Measurements from ENCODE around the gene GRIK4.

Gene GRIK4

DNA sequence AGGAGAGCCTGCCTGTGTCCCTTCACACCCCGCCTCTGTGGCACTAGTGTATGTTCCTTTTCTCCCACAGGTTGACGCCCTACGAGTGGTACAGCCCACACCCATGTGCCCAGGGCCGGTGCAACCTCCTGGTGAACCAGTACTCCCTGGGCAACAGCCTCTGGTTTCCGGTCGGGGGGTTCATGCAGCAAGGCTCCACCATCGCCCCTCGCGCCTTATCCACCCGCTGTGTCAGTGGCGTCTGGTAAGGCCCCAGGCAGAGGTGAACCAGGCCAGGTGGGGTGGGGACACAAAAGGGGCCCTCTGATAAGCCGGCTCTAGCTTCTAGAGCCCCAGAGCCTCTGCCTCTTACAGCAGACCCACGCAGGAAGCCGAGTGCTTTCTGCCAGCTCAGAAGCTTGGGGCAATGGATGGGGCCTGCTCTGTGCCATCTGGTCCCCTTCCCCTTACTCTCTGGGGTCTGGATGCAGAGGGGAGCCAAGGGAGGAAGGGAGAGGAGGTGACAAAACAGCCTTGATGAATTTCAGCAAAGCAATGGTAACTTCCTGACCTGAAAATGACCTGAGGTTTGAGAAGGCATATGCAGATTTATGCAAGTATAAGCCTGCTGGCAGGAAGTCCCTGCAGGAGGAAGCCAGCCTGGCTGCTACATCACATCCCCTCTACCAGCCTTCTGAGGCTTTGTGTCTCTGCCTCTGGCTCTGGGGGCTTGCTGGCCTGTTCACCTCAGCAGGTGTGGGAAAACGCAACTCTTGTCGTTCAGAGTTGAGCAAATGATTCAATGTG lies 445.4 kb downstream of the GRIK4 start:
- no peak for DNase-seq (ENCODE audit: low read depth)

DNA sequence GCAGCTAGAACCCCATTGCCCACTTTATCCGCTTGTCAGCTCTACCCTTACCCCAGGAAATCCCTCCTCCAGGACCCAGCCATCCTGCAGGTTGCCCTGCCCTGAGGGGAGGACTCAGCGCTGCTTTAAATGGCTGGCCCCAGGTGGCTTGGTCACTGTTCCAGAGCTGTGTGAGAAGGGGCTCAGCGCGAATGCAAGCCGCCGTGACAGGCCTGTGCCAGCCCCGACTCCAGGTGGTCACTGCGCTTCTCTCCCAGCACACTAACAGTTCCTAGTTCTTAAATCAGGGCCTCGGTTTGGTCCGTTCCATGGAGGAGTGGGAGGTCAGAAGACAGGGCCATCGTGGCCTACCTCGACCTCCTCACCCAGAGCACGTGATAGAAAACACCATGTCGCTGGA lies 446.6 kb downstream of the GRIK4 start:
- DNase-seq (ENCODE audit: low read depth) = no peak

DNA sequence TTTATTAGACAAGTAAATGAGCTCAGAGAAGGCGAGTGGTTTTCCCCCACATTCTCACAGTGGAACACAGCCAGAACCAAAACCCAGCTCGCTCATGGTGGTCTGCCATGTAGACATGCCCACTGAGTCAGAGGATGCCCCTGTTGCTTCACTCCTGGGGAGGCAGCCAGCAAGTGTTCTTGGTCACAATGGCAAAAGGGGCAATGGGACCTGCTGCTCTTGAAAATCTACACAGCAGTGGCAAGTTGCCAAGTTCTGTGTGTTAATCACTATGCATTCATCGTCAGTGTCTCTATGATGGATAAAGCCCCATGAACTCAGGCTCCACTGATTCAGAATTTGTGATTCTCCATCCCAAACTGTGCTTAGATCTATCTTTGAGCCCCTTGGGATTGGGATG lies 447.6 kb downstream of the GRIK4 start:
- no peak for DNase-seq (ENCODE audit: low read depth)

DNA sequence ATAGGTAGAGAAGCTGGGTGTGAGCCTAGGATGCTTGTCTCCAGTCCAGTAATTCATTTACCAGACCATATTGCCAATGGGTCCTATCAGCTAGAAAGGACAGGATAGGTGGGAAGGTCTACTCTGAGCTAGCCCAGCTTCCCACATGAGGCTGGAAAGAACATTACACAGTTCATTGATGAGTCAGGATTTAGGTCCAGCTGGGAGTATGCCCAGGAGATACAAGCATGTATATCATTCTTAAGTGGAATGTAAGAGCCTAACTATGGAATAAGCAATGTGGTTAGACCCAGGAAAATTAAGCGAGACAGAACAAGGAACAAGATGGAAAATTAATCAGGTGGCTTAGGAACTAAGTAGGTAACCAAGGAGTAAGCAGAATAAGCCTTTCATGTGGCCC lies 453.3 kb downstream of the GRIK4 start:
- DNase-seq (ENCODE audit: low read depth) = no peak

DNA sequence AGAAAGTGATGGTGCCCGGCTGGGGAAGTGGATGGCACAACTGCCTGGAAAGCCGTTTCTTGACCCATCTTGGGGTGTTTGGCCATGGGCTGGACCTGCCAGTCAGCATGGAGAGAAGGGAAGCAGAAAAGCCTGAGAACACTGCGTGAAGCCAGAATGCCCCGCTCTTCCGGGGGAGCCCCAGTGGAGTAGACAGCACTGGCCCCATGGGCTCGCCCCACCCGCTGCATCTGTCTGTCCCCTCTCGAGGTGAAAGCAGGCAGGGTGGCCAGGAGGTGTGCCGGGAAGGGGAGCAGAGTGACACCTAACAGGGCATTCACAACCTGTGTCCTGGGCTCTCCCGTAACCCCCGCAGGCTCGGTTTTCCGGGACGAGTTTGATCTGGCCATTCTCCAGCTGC lies 455.3 kb downstream of the GRIK4 start:
- DNase-seq (ENCODE audit: low read depth) = no peak

DNA sequence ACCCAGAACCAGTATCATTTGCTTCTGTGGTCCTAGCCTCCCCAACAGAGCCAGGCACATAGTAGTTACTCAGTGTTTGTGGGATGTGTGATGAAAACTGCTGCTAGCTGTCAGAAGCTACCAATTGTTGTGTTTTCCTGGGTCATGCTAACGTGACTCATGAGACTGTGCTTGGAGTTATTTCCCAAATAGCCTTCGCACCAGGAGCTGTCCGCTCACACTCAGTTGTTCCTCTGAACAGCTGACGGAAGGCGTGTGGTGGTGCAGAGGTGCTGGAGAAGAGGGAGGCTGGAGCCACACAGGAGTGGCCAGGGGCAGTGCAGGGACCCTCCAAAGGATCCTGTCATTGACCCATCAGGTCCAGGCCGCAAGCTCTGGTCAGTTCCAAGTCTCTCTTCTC lies 458.4 kb downstream of the GRIK4 start:
- no peak for DNase-seq (ENCODE audit: low read depth)

DNA sequence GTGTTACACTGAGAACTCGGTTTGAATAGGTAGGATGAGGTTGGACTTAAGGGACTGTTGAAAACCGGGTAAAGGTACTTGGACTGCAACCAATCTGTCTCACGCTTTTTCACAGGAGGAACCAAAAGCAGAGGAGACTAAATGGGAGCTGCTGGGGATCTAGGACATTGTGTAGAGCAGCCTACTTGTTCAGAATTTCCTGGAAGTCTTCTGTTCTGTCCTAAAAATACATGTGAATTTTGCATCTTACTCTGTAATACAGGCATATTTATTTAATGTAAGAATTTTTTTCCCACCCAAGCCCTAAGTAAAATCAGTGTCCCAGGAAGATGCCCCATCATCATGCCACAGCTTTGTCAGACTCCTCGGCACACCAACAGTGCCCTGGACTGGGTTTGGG lies 460.3 kb downstream of the GRIK4 start:
- DNase-seq (ENCODE audit: low read depth) = no peak

DNA sequence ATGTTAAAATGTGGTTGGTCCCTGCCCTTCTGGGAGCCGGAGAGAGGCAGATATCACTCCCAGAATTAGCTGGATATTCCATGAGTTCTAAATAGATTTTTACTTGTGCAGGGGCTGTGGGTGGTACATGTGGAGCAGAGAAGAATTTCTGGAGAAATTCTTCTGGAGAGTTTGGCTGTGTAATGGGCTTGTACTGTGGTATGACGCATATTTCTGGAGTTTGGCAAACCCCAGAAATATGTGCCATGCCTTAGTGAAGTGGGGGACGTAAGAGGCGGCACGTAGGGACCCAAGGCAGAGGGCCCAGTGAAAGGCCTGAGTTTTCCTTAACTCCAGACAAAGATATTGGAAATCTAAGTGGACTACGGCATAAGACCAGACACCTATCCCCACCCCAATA lies 461.1 kb downstream of the GRIK4 start:
- no peak for DNase-seq (ENCODE audit: low read depth)

DNA sequence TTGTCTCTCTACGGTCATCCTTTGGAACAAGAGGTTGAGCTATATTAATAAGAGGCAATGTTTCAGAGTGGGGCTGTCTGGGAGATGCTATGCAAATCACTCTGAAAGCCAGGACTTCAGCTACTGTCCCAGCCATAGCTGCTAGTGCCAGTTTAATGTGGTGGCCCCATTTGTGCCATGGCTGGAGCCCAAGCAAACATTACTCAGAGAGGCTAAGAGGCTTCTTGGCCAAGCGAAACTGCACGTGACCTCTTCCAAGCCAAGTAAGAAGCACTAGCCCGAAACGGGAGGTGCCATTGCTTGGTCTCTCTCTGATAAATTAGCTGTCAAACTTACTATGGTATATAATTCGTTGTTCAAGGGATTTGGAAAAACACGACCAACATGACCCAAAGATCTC lies 462.0 kb downstream of the GRIK4 start:
- no peak for DNase-seq (ENCODE audit: low read depth)

DNA sequence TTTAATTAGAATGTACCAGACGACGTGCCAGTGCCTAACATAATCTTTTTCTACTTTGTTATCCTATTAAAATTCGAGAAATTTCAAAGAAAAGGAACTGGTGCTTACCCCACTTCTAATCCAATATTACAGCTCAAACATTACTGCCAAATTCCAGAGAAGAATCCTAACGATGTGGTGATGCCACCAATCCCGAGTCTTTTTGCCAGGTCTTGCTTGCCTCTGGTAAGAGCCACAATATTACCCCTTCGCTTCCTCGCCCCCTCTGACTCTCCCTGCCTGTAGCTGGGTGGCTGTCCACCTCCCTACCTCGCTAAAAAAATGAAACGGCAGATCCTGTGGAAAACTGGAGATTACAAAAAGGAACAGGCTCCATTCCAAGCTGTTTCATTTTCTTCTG lies 462.9 kb downstream of the GRIK4 start:
- no peak for DNase-seq (ENCODE audit: low read depth)

DNA sequence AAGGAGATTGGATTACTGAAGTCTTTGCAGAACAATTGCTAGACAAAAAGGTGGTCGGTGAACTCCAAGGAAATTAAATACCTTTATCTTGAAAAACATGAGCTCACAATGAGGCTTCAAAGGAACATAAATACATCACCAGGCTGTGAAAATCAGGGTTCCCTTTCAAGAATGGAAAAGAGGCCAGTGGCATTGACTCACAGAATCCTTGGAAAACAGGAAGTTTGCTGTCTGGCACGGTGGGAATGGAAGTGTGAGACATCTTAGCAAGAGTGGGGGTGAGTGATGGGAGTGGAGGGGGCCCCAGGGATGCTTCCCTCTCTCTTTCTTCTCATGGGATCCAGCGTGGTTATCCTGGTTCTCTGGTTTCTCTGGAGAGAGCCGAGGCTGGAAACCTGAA lies 463.4 kb downstream of the GRIK4 start:
- no peak for DNase-seq (ENCODE audit: low read depth)

DNA sequence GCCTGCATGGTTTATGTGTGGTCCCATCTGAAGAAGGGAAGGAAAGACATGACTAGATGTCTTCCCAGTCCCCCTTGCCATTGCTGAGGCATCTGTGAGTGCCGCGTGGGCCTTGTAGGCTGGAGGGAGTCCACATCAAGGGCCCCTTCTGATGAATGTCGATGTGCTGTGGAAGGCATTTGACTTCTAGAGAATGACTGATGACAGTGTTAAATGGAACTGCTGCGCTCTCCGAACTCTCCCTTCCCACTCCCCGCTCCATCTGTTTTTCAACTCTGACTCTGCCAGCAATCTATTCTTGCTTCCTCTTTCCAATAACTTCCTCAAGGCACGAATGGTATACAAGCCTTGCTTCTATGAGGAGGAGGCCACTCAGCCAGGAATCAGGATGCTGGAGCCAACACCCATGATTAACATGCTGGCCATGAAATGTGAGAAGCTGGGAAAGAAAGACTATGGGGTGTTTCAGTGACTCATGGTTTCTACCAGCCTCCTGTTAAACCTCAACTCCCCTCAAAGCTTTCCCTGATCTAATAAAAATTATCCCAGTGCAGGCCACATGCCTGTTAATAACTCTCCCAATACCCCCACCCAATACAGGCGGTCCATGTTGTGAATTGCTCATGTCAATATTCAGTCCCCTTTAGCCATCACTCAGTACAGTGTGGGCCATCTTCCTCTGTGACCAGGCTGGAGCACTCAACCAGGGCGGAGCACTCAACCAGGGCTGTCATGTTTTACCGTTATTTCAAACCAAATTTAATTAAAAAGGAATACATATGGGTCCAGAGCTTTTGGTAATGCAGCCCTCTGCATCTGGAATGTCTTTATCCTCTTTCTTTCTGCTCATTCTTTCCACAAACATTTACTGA lies 466.0 kb downstream of the GRIK4 start:
- DNase-seq (ENCODE audit: low read depth) = no peak

DNA sequence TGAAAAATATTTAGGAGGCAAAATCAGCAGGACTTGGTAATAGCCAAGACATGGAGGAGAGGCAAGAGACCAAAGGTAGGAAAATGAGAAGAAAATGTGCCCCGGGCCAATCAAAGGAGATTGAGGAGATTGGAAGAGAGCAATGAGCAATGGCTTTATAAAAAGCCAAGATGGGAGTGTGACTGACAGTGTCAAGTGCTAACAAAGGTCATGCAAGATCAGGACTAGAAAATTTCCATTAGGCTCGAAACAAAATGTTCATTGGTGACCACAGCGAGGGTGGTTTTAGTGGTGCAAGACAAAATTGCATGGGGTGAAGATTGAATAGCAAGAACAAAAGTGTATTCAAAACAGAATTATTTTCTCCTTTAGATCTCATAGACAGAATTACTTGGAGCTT lies 467.2 kb downstream of the GRIK4 start:
- no peak for DNase-seq (ENCODE audit: low read depth)

DNA sequence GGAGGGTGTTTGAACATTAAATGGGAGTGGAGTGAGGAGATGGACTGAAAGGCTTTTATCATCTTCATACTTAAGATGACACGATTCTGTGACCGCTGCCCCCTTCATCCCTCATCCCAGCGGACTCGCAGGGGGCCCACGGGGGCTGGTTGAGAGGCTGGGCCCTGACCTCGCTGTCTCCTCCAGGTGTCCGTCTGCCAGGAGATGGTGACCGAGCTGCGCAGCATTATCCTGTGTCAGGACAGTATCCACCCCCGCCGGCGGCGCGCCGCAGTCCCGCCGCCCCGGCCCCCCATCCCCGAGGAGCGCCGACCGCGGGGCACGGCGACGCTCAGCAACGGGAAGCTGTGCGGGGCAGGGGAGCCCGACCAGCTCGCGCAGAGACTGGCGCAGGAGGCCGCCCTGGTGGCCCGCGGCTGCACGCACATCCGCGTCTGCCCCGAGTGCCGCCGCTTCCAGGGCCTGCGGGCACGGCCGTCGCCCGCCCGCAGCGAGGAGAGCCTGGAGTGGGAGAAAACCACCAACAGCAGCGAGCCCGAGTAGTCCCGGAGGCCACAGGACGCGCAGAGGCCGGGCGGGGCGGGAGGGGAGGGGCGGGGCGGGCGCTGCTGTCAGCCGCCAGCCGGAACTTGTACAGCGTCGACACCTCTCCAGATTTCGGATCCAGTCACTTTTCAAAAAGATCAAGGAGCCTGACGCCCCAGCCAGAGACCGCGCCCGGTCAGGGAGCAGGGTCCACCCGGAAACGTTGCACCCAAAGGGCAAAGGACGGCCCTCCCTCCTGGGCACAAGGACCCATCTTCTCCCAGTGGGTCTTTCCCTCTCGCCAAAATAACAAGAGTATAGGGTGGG lies 474.4 kb downstream of the GRIK4 start:
- DNase-seq (ENCODE audit: low read depth) = no peak

DNA sequence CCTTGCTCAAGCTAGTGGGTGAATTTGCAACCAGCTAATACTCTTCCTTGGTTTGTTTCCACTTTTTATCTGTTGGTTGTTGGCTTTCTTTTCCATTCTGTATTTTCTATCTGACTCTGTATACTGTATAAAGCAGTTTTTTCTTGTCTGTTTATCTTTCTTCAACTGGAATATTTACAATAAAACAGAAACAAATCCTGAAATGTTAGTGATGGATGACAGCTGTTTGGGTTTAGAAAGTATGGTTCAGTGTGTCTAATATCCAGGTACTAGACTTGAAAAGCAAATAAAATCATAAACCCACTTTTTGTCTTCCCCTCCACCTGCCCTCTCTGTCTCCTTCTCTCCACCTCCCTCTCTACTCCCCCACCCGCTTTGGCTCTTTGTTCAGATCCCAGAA lies 477.1 kb downstream of the GRIK4 start:
- DNase-seq (ENCODE audit: low read depth) = no peak

DNA sequence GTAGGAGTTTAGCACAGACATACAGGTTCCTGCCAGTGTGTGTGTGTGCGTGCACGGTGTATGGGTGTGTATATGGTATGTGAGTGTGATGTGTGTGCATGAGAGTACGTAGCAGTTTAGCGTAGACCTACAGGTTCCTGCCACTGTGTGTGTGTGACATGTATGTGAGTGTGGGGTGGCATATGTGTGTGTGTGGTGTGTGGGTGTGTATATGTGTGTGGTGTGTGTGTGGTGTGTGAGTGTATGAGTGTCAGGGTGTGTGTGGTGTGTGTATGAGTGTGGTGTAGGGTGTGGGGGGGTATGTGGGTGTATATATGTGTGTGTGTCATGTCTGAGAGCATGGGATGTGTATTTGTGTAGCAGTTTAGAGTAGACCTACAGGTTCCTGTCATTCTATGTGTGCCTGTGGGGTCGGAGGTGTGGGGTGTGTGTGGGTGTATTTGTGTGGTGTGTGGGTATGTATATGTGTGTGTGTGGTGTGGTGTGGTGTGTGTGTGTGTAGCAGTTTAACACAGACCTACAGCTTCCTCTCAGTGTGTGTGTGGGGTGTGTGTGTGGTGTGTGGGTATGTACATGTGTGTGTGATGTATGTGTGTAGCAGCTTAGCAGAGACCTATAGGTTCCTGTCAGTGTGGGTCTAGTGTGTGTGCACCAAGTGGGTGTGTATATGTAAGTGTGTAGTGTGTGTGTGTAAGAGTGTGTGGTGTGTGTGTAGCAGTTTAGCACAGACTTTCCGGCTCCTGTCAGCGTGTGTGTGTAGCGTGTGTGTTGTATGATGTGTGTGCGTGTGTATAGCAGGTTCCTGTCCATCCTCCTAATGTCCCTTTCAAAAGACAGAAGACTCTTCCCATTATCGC lies 480.5 kb downstream of the GRIK4 start:
- no peak for DNase-seq (ENCODE audit: low read depth)

DNA sequence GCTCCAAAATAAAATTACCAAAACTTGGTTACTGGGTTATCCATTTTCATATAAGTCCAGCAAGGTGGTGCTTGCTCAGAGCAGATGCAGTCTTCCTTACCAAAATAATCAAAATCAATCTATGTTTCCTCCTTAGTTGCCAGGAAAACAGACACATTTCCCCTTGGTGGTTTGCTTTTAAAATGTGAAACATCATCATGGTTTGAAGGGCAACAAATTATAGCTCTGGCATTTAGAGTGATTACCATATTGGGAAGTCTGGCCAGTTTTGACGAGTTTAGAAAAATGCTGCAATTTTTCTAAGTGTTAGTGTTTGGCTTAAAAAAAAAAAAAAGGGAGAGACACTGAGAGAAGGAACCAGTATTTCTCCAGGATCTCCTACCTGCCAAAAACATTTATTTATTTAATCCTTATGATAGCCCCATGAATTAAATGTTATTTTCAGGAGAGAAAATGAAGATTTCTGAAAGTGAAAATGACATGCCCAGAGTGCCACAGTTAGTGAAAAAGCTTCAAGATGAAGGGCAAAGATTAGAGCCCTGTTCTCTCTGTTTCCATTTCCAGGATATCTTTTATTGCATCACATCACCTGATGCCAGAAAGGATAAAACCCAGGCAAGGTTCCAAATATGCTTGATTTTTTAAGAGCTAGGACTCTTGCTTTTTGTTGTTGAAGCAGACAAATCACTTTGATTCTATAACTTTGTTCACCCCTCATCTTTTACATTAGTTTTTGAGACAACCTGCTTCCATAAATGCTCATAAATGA lies 482.7 kb downstream of the GRIK4 start:
- no peak for DNase-seq (ENCODE audit: low read depth)

DNA sequence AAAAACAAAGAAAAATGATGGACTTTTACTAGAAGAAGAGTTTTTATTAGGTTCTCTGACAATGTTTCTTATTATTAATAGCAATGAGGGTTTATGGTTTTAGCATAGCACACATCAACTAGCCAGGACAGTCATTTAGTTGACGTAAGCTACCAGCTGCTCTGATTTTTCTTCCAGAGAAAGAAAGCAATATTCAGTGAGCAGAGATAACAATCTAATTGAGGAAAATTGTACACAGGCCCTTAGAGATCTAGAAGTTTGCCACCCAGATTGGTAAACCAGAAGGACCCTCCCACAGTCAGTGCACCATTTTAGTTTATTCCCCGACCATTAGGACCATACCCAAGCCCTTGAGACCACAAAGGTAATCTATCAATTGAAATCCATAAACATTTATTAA lies 483.6 kb downstream of the GRIK4 start:
- DNase-seq (ENCODE audit: low read depth) = no peak

DNA sequence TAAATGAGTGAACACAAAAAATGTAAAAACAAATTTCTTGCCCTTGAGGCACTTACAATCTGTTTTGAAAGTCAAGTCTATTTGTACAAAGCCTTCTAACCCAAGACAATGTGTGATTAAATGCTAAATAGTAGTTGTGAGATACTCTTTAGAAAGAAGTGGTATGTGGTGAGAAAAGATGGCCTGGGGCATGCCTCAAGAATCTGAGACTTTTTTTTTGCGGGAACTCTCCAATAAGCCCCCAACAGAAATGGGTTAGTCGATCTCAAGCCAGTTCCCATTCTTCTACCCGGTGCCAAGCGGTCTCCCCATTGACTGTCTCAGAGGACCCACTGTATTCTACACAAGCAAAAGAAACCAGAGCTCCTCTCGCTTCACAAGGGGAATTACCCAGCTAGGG lies 485.4 kb downstream of the GRIK4 start:
- DNase-seq (ENCODE audit: low read depth) = no peak

DNA sequence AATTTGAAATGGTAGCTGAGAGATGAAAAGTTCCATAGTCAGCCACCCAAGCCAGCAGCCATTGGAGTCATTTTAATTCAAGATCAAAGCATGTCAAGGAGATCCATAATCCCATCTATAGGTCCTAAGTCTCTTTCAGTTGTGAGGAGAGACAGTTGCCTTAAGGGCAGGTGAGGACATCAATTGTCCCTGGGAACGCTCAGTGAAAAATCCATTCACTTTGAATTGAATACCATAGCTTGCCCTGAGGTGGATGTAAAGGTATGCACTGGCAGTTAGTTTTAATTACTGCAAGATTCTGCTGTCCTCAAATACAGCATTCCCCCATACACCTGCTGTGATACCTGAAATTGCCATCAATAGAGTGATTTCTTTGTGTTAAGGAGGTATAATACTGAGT lies 487.0 kb downstream of the GRIK4 start:
- no peak for DNase-seq (ENCODE audit: low read depth)
